Measurements from ENCODE around the gene MTMR2. TPM values are rescaled to one million over a fixed set of nuclear protein-coding genes. Genes with fewer than 3 reads are reported as not detected.

Gene MTMR2
- total RNA-seq, result 49.3 and 53.5 TPM in 2 replicates

DNA sequence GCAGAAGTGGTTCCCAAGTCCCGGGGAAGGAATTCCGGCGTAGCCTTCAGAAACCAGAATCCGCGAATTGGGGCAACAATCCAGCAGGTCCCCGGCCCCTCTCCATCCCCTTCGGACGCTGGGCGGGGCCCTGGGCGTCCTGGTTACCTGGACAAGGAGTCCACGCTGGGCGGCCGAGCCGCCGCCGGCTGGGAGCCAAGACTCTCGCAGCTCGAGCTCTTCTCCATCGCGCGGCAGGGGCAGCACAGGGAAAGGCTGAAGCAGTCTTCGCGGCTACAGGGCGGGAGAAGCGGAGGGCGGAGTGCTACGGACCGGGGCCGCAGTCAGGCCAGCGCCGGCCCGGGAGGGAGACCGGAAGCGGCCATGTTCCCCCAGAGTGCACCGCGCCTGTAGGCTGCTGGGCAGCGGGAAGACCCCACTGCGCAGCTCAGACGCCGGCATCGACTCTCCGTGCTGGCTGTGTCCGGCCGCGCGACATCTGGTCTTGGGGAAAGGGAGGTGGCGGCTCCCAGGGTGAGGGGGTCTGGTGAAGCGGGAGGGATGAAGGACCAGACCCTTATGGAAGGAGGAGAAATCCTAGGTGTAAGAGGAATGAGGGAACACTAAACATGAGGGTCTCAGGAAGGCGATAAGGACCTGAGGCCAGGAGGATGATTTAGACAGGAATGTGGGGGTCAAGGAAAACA, at the start of gene MTMR2:
Gene MTMR2, minus strand, starts transcription at position 380 of the 686 bp plus-strand sequence. Its CDS starts 153 bp downstream, at position 227.
- peak within 1 kb of the TSS; percentile 76 for H3K4me3 ChIP-seq (ENCODE audit: low read depth, low read length)
- TF ChIP-seq, protein P1, sequence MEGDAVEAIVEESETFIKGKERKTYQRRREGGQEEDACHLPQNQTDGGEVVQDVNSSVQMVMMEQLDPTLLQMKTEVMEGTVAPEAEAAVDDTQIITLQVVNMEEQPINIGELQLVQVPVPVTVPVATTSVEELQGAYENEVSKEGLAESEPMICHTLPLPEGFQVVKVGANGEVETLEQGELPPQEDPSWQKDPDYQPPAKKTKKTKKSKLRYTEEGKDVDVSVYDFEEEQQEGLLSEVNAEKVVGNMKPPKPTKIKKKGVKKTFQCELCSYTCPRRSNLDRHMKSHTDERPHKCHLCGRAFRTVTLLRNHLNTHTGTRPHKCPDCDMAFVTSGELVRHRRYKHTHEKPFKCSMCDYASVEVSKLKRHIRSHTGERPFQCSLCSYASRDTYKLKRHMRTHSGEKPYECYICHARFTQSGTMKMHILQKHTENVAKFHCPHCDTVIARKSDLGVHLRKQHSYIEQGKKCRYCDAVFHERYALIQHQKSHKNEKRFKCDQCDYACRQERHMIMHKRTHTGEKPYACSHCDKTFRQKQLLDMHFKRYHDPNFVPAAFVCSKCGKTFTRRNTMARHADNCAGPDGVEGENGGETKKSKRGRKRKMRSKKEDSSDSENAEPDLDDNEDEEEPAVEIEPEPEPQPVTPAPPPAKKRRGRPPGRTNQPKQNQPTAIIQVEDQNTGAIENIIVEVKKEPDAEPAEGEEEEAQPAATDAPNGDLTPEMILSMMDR (IDR thresholded peaks at IDR 0.05; ENCODE audit: insufficient read depth, low read depth, low read length), result no peak
- DNase-seq (ENCODE audit: low read depth), result peak; percentile 72

DNA sequence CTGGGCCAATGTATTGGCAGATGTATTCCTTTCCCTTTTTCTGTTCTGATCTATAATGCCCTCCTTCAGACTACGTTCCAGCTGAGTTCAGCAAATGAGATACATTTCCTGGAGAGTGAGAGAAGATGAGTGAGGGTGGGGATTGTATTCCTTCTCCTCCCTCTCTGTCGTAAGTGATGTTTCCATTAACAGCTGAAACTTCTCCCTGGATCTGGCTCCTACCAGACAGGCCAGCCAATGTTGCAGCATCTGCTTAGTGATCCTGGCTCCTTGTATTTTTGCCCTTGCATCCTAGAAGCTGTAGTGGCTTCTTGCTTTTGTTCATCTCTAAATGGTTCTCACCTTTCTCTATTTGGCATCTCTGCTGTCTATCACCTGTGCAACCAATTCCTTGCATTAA, 48.2 kb upstream of the MTMR2 start:
- TF ChIP-seq, protein P1 (IDR thresholded peaks at IDR 0.05; ENCODE audit: insufficient read depth, low read depth, low read length), result no peak

DNA sequence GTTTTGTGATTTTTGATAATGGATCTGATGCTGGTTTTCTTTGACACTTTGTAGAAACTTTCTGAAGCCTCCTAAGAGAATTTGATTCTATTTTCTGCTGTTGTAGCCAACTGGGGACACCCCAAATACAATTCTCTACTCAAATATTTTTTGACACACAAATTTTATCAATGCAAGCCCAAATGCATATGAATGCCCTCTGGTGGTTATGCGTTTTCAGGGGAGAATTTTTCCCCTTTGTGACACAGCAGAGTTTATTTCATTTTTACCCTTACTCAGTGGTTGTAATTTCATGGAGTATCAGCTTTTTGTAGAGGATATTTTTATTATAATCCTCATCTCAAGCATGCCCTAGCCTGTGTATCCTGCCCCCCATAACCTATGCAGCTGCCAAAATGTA, 44.7 kb upstream of the MTMR2 start:
- TF ChIP-seq, protein P1 (IDR thresholded peaks at IDR 0.05; ENCODE audit: insufficient read depth, low read depth, low read length), result peak; percentile 39
- no peak for DNase-seq (ENCODE audit: low read depth)
- no peak overlapping the region for H3K4me3 ChIP-seq (ENCODE audit: low read depth, low read length)

More for the DNA sequence above, 48.2 kb upstream of the MTMR2 start:
- H3K4me3 ChIP-seq (ENCODE audit: low read depth, low read length), result no peak overlapping the region
- peak; percentile 36 for DNase-seq (ENCODE audit: low read depth)

DNA sequence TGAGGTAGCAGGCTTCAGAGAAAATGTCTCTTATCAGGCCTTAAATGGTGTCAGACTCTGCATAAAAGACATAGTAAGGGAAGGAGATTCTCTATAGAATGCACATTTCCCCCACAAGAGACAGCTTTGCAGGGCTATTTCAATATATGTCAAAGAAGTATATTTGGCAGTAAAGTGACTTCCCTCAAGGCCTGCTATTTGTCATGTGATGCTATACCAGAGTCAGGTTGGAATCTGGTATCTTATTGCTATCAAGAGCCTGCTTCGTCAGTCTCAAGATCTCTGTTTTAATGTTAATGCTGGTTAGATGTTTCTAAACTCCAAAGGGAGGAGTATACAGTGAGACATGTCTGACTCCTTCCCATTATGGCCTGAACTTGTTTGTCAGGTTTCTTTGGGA, 40.4 kb upstream of the MTMR2 start:
- DNase-seq (ENCODE audit: low read depth), result no peak
- H3K4me3 ChIP-seq (ENCODE audit: low read depth, low read length), result no peak overlapping the region

DNA sequence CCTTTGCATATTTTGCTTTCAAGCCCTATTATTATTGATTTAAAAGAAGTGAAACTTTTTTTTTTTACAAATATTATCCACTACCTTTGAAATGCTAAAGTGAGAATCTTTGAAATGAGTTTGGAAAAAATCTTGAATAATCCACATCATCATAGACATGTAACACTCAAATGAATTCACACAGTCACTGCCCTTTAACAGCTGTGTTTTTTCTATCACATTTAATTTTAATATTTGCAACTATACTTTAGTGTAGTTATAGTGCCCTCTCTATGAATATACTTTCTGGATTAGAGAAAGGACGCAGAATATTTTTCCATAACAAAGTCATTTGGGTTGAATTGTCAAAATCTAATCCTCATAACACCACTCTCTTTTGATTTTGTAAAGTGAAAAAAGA, 37.9 kb upstream of the MTMR2 start:
- TF ChIP-seq, protein P1 (IDR thresholded peaks at IDR 0.05; ENCODE audit: insufficient read depth, low read depth, low read length), result no peak
- DNase-seq (ENCODE audit: low read depth), result no peak
- H3K4me3 ChIP-seq (ENCODE audit: low read depth, low read length), result no peak overlapping the region

More for the DNA sequence above, 40.4 kb upstream of the MTMR2 start:
- TF ChIP-seq, protein P1 (IDR thresholded peaks at IDR 0.05; ENCODE audit: insufficient read depth, low read depth, low read length), result no peak

DNA sequence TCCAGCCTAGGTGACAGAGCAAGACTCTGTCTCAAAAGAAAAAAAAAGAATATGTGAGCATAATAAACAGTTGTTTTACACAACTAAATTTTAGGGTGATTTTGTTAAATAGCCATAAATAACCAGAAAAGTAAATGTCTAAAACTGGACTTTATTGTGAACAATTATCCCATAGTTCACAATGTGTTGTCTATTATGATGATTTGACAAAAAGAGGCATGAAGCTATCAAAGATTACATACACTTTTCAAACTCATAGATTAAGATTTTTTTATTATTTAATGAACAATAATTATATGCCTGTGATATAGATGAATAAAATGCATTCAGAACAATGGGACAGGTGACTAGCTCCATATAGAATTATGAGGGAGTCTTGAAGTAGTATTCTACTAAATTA, 27.0 kb upstream of the MTMR2 start:
- DNase-seq (ENCODE audit: low read depth), result no peak
- H3K4me3 ChIP-seq (ENCODE audit: low read depth, low read length), result no peak overlapping the region
- TF ChIP-seq, protein P1 (IDR thresholded peaks at IDR 0.05; ENCODE audit: insufficient read depth, low read depth, low read length), result no peak

DNA sequence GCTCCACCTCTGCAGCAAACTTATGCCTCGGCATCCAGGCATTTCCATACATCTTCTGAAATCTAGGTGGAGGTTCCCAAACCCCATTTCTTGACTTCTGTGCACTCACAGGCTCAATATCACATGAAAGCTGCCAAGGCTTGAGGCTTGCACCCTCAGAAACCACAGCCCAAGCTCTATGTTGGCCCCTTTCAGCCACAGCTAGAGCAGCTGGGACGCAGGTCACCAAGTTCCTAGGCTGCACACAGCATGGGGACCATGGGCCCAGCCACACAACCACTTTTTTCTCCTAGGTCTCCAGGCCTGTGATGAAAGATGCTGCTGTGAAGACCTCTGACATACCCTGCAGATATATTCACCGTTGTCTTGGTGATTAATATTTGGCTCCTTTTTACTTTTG, 24.7 kb upstream of the MTMR2 start:
- no peak overlapping the region for H3K4me3 ChIP-seq (ENCODE audit: low read depth, low read length)
- DNase-seq (ENCODE audit: low read depth), result no peak
- TF ChIP-seq, protein P1 (IDR thresholded peaks at IDR 0.05; ENCODE audit: insufficient read depth, low read depth, low read length), result no peak
